ENCODE measurements around the gene PRDM5. TPM values are rescaled to one million over a fixed set of nuclear protein-coding genes. Genes with fewer than 3 reads are reported as not detected.

PRDM5 gene
- total RNA-seq, 1 experiment from 2014 or later: 0.85 TPM

- no peaks in the 10 kb centered on the region for H3F3A ChIP-seq (ENCODE audit: insufficient read depth, low read depth)
- H3K79me2 ChIP-seq (ENCODE audit: low read depth): no peaks in the 10 kb centered on the region
- BruUV-seq (replicated peaks): no TSS peak
- CTCF ChIA-PET: no interaction called here
- TF ChIP-seq CTCF (conservative IDR thresholded peaks at IDR 0.05): no peak
- TF ChIP-seq EZH2 (IDR thresholded peaks at IDR 0.05; ENCODE audit: low read depth): no peak
- DNase-seq: no peak
- no peaks in the 10 kb centered on the region for H3K9me3 ChIP-seq (ENCODE audit: insufficient read depth, low read depth)
- H3K36me3 ChIP-seq (ENCODE audit: low read depth): no peaks in the 10 kb centered on the region
- intact Hi-C loops (cut with micrococcal nuclease; ENCODE audit: unreplicated experiment): no loop called here
- POLR2A ChIA-PET (ENCODE audit: unreplicated experiment): no interaction called here
- no peaks in the 10 kb centered on the region; the same call in 1 of the 2 replicates for H4K20me1 ChIP-seq (ENCODE audit: insufficient read depth)
- no peak overlapping the region for H2AFZ ChIP-seq
- no peaks in the 10 kb centered on the region for H3K9me2 ChIP-seq (ENCODE audit: insufficient read depth)
- H3K4me1 ChIP-seq (replicated peaks; ENCODE audit: insufficient read depth): no peaks in the 10 kb centered on the region
- H3K27me3 ChIP-seq (ENCODE audit: insufficient read depth, low read depth): no peaks in the 10 kb centered on the region
- no peak overlapping the region for H3K27ac ChIP-seq
- H3K4me3 ChIP-seq: no peak overlapping the region
- H3K4me2 ChIP-seq: no peak overlapping the region
Measured at GRCh38 chr4:120731561-120731960, 191.0 kb downstream of the PRDM5 start.

DNA sequence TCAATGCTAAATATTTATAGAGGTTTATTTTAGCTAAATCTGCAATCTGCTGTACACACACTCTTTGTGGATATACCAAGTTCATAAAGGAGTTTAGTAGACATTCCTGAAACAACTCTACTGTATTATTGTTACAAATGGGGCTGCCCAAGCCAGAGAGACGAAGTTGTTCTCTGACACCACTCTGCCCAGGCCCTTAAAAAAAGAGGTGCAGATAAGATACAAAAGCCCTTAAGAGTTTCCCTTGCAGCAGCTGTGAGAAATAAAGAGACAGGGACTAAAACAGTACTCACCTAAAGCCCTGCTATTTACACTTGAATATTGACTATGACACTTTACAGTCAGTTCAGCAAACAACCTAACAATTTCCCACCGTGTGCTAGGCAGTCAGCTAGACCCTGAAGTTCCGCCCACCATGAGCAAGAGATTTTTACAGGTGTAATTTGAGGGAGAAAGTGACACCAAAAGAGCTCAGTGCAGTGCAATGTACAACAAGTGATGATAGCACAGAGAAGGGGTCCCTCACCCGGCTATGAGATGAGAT is 191.7 kb downstream of the PRDM5 start:
- H3K9me3 ChIP-seq (ENCODE audit: insufficient read depth, low read depth): no peaks in the 10 kb centered on the region
- H3K9me2 ChIP-seq (ENCODE audit: insufficient read depth): no peaks in the 10 kb centered on the region
- no peaks in the 10 kb centered on the region for H3F3A ChIP-seq (ENCODE audit: insufficient read depth, low read depth)
- H3K27me3 ChIP-seq (ENCODE audit: insufficient read depth, low read depth): no peaks in the 10 kb centered on the region
- TF ChIP-seq EZH2 (IDR thresholded peaks at IDR 0.05; ENCODE audit: low read depth): no peak
- TF ChIP-seq CTCF (conservative IDR thresholded peaks at IDR 0.05): no peak
- no peaks in the 10 kb centered on the region for H3K79me2 ChIP-seq (ENCODE audit: low read depth)
- intact Hi-C loops (cut with micrococcal nuclease; ENCODE audit: unreplicated experiment): no loop called here
- H3K27ac ChIP-seq: no peak overlapping the region
- BruUV-seq (replicated peaks): no TSS peak
- no peak overlapping the region for H2AFZ ChIP-seq
- no peak for DNase-seq
- no peaks in the 10 kb centered on the region for H3K36me3 ChIP-seq (ENCODE audit: low read depth)
- CTCF ChIA-PET: no interaction called here
- no peak overlapping the region for H3K4me2 ChIP-seq
- POLR2A ChIA-PET (ENCODE audit: unreplicated experiment): no interaction called here
- no peaks in the 10 kb centered on the region for H3K4me1 ChIP-seq (replicated peaks; ENCODE audit: insufficient read depth)
- no peaks in the 10 kb centered on the region; the same call in 1 of the 2 replicates for H4K20me1 ChIP-seq (ENCODE audit: insufficient read depth)
- H3K4me3 ChIP-seq: no peak overlapping the region

- no peak for DNase-seq
- Histone ChIP-seq H2AFZ (no peak overlapping the region), H3K9me2 (ENCODE audit: insufficient read depth) (no peaks in the 10 kb centered on the region), H3K4me2 (no peak overlapping the region), H3K36me3 (ENCODE audit: low read depth) (no peaks in the 10 kb centered on the region), H3K4me1 (replicated peaks; ENCODE audit: insufficient read depth) (no peaks in the 10 kb centered on the region), H4K20me1 (ENCODE audit: insufficient read depth) (no peaks in the 10 kb centered on the region; the same call in 1 of the 2 replicates), H3K9me3 (ENCODE audit: insufficient read depth, low read depth) (no peaks in the 10 kb centered on the region), H3K27ac (no peak overlapping the region), H3K79me2 (ENCODE audit: low read depth) (no peaks in the 10 kb centered on the region), H3K4me3 (no peak overlapping the region), H3K27me3 (ENCODE audit: insufficient read depth, low read depth) (no peaks in the 10 kb centered on the region), H3F3A (ENCODE audit: insufficient read depth, low read depth) (no peaks in the 10 kb centered on the region)
- POLR2A ChIA-PET (ENCODE audit: unreplicated experiment): no interaction called here
- no TSS peak for BruUV-seq (replicated peaks)
- CTCF ChIA-PET: no interaction called here
- intact Hi-C loops (cut with micrococcal nuclease; ENCODE audit: unreplicated experiment): no loop called here
- TF ChIP-seq CTCF (conservative IDR thresholded peaks at IDR 0.05): no peak
- no peak for TF ChIP-seq EZH2 (IDR thresholded peaks at IDR 0.05; ENCODE audit: low read depth)
Measured at GRCh38 chr4:120728892-120729675, 193.4 kb downstream of the PRDM5 start.
